ENCODE results near the gene CCDC197.

The CCDC197 gene

DNA sequence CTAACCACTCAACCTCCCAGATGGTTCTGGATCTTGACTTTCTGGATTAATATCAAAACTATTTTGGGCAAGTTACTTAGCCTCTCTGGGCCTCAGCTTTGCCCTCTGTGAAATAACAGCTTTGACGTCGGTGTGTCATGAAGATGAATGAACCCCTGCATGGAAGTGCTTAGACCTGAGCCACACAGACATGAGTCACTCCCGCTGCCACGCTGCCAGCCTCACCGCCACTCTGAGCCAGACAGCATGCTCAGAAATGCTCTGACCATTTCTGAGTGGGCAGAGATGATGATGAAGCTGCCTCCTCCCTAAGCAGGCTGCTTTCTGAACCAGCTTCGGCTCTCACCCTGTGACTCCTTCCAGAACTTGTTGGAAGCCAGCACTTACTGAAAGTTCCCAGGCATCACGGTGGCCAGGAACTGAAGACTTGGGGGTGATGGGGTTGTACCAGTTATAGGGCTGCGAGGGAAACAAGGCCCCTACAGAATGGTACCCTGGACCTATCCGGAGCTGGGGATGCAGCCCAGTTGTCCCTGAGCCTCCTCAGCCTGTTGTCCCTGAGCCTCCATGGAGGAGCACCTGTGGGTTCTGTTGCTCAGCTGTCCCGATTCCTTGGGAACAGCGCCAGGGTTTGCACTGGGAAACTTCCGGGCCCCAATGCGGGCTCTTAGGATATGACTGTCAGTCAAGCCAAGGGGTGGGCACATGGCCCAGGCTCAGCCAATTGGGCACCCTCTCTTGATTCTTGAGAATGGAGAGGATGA is 2.0 kb upstream of the CCDC197 start:
- no peaks in the 10 kb centered on the region for H3K36me3 ChIP-seq (ENCODE audit: control insufficient read depth in 2 of 2, insufficient read depth in 1 of 2, low read length in 2 of 2)
- no peak overlapping the region for H3K4me3 ChIP-seq (ENCODE audit: low read depth, low read length)
- TF ChIP-seq ZNF629 (tag by site-specific recombination; IDR thresholded peaks at IDR 0.05) (0 out of 2 replicates have a peak, but pooled peaks have one; percentile 32), SCRT1 (tag by site-specific recombination; IDR thresholded peaks at IDR 0.05; ENCODE audit: borderline replicate concordance) (peak; percentile 41; the same call in 1 of the 2 replicates), ZNF600 (tag by site-specific recombination; IDR thresholded peaks at IDR 0.05) (peak; percentile 69; the same call in 1 of the 2 replicates), EGR2 (tag by site-specific recombination; IDR thresholded peaks at IDR 0.05; ENCODE audit: low read depth) (peak; percentile 5; the same call in 1 of the 2 replicates), MZF1 (tag by site-specific recombination; IDR thresholded peaks at IDR 0.05; ENCODE audit: borderline replicate concordance) (no peak), SCRT2 (tag by site-specific recombination; IDR thresholded peaks at IDR 0.05) (peak; percentile 82), SP7 (tag by site-specific recombination; IDR thresholded peaks at IDR 0.05) (0 out of 2 replicates have a peak, but pooled peaks have one; percentile 26), ZFHX2 (tag by site-specific recombination; conservative IDR thresholded peaks at IDR 0.05) (peak; percentile 65), GLIS1 (tag by site-specific recombination; IDR thresholded peaks at IDR 0.05) (peak; percentile 18; the same call in 1 of the 2 replicates)
- TF ChIP-seq, protein P1, sequence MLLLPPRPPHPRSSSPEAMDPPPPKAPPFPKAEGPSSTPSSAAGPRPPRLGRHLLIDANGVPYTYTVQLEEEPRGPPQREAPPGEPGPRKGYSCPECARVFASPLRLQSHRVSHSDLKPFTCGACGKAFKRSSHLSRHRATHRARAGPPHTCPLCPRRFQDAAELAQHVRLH (tag by site-specific recombination; IDR thresholded peaks at IDR 0.05), result no peak
- CTCF ChIA-PET, result interaction anchor here (1.1 to 2.0 kb wide), 2 partner anchors 56 to 58 kb away, joined by 4 to 10 read pairs; no protein-coding TSS in a partner anchor
- POLR2A ChIA-PET, result no interaction called here
- H3K9me3 ChIP-seq (ENCODE audit: control insufficient read depth, insufficient read depth, low read depth, low read length), result no peaks in the 10 kb centered on the region
- no peak overlapping the region for H3K27ac ChIP-seq (ENCODE audit: extremely low read depth, low read depth, low read length)
- no peaks in the 10 kb centered on the region; the same call in 1 of the 2 replicates for H3K4me1 ChIP-seq (ENCODE audit: control insufficient read depth, insufficient read depth, low read length)

DNA sequence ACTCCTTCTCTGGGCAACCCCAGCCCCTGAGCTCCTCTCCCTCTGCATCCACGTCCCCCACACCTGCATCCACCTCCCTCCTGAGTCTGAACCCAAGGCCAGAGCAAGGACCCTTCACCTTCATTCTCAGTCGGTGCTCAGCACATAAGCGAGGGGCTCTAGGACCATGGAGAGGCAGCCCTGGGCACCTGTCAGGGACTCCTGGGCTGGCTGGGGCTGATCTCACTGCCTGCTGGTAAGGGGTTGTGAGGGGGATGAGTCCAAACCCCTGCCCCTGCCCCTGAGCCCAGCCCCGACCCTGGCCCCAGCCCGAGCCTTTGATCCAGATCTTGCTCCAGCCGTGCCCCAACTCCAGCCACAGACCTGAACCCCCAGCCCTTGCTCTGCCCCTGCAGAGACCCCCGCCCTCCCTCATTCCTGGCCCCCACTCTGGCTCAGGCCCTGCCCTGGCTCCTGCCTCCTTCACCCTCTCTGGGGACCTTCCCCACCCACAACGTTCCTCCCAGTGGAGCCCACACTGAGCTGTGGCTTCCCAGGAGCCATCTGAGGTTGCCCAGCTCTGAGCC is 888 bp upstream of the CCDC197 start:
- CTCF ChIA-PET, result interaction anchor here (0.8 to 2.0 kb wide), 4 partner anchors 9 to 59 kb away, joined by 3 to 14 read pairs (median 8); no protein-coding TSS in a partner anchor
- Histone ChIP-seq H3K27ac (ENCODE audit: extremely low read depth, low read depth, low read length) (no peak overlapping the region), H3K4me1 (ENCODE audit: control insufficient read depth, insufficient read depth, low read length) (no peaks in the 10 kb centered on the region; the same call in 1 of the 2 replicates), H3K4me3 (ENCODE audit: low read depth, low read length) (no peak overlapping the region), H3K36me3 (ENCODE audit: control insufficient read depth in 2 of 2, insufficient read depth in 1 of 2, low read length in 2 of 2) (no peaks in the 10 kb centered on the region), H3K9me3 (ENCODE audit: control insufficient read depth, insufficient read depth, low read depth, low read length) (no peaks in the 10 kb centered on the region)
- POLR2A ChIA-PET, result interaction anchor here (1.4 kb wide), 1 partner anchor 16 kb away, joined by 4 read pairs; no protein-coding TSS in a partner anchor
- TF ChIP-seq, protein P2, sequence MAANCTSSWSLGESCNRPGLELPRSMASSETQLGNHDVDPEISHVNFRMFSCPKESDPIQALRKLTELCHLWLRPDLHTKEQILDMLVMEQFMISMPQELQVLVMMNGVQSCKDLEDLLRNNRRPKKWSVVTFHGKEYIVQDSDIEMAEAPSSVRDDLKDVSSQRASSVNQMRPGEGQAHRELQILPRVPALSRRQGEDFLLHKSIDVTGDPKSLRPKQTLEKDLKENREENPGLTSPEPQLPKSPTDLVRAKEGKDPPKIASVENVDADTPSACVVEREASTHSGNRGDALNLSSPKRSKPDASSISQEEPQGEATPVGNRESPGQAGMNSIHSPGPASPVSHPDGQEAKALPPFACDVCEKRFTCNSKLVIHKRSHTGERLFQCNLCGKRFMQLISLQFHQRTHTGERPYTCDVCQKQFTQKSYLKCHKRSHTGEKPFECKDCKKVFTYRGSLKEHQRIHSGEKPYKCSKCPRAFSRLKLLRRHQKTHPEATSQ (tag by site-specific recombination; IDR thresholded peaks at IDR 0.05), result no peak
- TF ChIP-seq ZNF133 (tag by site-specific recombination; IDR thresholded peaks at IDR 0.05) (no peak), ZBTB48 (tag by site-specific recombination; IDR thresholded peaks at IDR 0.05) (no peak)

DNA sequence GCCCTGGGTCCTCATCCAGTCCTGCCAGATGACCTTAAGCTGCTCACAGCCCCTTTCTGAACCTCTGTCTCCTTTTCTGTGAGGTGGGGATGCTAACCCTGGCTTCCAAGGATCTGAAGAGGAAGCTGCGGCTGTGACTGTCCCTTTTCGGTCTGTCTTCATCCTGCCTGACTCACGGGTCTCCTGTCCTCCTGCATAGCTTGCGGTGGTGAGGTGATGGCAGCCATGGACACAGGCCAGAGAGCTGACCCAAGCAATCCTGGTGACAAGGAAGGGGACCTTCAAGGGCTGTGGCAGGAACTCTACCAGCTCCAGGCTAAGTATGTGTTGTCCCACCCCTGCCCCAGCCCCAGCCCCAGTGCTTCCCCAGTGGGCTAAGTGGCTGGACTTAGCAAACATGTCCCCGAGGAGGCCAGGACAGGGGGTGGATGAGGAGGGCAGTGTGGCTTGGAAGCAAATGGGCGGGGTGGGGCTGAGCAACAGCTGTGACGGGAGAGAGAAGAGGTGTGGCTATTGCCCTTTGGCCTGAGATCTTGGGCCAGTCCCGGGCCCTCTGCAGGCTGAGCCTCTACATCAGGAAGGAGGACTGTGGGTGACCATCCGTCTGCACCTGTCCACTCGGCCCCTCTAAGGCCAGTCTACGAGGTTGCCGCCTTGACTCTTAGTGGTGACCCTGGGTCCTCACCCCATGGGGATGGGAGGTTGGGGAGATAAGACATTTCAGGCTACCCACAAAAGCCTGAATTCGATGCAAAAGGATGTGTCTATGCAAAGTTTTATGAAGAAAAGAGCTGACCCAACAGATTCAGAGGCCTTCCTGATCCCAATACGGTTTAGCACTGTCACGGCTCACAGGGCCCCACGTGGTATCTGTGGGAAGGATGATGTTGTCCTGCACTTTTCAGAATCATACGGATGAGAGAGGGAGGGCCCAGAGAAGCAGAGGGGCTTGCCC is 1.1 kb downstream of the CCDC197 start:
- POLR2A ChIA-PET, result interaction anchor here (0.5 kb wide), 1 partner anchor 133 kb away, joined by 3 read pairs; no protein-coding TSS in a partner anchor
- TF ChIP-seq ZFP41 (tag by site-specific recombination; IDR thresholded peaks at IDR 0.05; ENCODE audit: borderline replicate concordance), result no peak
- no peak for TF ChIP-seq HOXD13 (CRISPR knock-in tag; IDR thresholded peaks at IDR 0.05; ENCODE audit: borderline replicate concordance)
- no peak for TF ChIP-seq ZNF654 (tag by site-specific recombination; IDR thresholded peaks at IDR 0.05; ENCODE audit: low read depth)
- no peak for TF ChIP-seq KLF10 (tag by site-specific recombination; IDR thresholded peaks at IDR 0.05)
- TF ChIP-seq ZFHX2 (tag by site-specific recombination; conservative IDR thresholded peaks at IDR 0.05), result no peak
- TF ChIP-seq ZEB2 (tag by site-specific recombination; IDR thresholded peaks at IDR 0.05), result no peak
- TF ChIP-seq, protein P3, sequence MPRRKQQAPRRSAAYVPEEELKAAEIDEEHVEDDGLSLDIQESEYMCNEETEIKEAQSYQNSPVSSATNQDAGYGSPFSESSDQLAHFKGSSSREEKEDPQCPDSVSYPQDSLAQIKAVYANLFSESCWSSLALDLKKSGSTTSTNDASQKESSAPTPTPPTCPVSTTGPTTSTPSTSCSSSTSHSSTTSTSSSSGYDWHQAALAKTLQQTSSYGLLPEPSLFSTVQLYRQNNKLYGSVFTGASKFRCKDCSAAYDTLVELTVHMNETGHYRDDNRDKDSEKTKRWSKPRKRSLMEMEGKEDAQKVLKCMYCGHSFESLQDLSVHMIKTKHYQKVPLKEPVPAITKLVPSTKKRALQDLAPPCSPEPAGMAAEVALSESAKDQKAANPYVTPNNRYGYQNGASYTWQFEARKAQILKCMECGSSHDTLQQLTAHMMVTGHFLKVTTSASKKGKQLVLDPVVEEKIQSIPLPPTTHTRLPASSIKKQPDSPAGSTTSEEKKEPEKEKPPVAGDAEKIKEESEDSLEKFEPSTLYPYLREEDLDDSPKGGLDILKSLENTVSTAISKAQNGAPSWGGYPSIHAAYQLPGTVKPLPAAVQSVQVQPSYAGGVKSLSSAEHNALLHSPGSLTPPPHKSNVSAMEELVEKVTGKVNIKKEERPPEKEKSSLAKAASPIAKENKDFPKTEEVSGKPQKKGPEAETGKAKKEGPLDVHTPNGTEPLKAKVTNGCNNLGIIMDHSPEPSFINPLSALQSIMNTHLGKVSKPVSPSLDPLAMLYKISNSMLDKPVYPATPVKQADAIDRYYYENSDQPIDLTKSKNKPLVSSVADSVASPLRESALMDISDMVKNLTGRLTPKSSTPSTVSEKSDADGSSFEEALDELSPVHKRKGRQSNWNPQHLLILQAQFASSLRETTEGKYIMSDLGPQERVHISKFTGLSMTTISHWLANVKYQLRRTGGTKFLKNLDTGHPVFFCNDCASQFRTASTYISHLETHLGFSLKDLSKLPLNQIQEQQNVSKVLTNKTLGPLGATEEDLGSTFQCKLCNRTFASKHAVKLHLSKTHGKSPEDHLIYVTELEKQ (tag by site-specific recombination; IDR thresholded peaks at IDR 0.05; ENCODE audit: borderline replicate concordance), result no peak
- no peak for TF ChIP-seq ZBTB17 (tag by site-specific recombination; IDR thresholded peaks at IDR 0.05)
- TF ChIP-seq, protein P4, sequence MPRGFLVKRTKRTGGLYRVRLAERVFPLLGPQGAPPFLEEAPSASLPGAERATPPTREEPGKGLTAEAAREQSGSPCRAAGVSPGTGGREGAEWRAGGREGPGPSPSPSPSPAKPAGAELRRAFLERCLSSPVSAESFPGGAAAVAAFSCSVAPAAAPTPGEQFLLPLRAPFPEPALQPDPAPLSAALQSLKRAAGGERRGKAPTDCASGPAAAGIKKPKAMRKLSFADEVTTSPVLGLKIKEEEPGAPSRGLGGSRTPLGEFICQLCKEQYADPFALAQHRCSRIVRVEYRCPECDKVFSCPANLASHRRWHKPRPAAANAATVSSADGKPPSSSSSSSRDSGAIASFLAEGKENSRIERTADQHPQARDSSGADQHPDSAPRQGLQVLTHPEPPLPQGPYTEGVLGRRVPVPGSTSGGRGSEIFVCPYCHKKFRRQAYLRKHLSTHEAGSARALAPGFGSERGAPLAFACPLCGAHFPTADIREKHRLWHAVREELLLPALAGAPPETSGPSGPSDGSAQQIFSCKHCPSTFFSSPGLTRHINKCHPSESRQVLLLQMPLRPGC (tag by site-specific recombination; IDR thresholded peaks at IDR 0.05), result no peak
- H3K9me3 ChIP-seq (ENCODE audit: control insufficient read depth, insufficient read depth, low read depth, low read length), result no peaks in the 10 kb centered on the region
- H3K36me3 ChIP-seq (ENCODE audit: control insufficient read depth in 2 of 2, insufficient read depth in 1 of 2, low read length in 2 of 2), result no peaks in the 10 kb centered on the region
- CTCF ChIA-PET, result interaction anchor here (0.7 to 4.8 kb wide), 4 partner anchors 13 to 60 kb away, joined by 3 to 111 read pairs (median 8); no protein-coding TSS in a partner anchor
- no peak overlapping the region for H3K27ac ChIP-seq (ENCODE audit: extremely low read depth, low read depth, low read length)
- no peak overlapping the region for H3K4me3 ChIP-seq (ENCODE audit: low read depth, low read length)
- no peaks in the 10 kb centered on the region; the same call in 1 of the 2 replicates for H3K4me1 ChIP-seq (ENCODE audit: control insufficient read depth, insufficient read depth, low read length)
